ENCODE data around the gene TRPV3.

The TRPV3 gene

DNA sequence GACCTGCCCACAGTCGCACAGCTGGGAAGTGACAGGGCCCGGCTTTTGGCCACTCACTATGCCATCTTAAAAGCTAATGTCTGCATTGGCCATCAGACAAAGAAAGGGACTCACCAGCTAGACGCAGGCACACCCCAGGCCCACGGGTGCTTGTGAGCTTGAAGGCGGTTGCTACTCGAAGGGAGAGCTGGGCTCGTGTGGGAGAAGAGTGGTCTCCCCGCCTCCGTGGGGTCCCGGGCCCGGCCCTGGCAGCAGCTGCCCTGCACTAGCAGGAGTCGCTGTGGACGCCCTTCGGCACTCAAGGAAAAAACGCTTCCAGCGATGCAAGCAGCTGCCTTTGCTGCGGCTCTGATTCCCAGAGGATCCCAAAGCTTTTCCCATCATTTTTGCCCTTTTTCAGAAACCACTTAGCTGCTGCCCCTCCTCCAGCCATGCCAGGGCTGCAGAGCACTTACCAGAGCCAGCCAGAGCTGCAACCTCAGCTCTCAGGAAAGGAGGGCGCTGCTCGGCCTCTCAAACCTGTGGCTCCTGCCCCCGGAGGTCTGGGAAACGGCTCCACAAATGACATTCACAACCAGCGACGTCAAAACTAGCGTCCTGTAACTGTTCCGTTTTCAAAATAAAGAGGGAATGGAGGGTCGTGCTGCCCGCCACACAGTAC is 39.3 kb upstream of the TRPV3 start:
- no peak overlapping the region for H3K9ac ChIP-seq (ENCODE audit: insufficient read length, low read depth)
- peaks cover 14% of the 10 kb centered on the region for H3K36me3 ChIP-seq (ENCODE audit: insufficient read depth, insufficient read length, low read length)
- no peaks in the 10 kb centered on the region for H3K4me1 ChIP-seq (ENCODE audit: insufficient read depth, insufficient read length)
- no peaks in the 10 kb centered on the region for H3K9me3 ChIP-seq (ENCODE audit: insufficient read depth, low read length)
- no peak for TF ChIP-seq YY1 (IDR thresholded peaks at IDR 0.05; ENCODE audit: insufficient read depth, insufficient read length)
- TF ChIP-seq ZNF274 (IDR thresholded peaks at IDR 0.05; ENCODE audit: low read depth, low read length) = no peak
- TF ChIP-seq SUZ12 (IDR thresholded peaks at IDR 0.05; ENCODE audit: extremely low read depth, insufficient read depth, insufficient read length) = no peak
- H3K27me3 ChIP-seq (ENCODE audit: insufficient read depth, insufficient read length) = no peaks in the 10 kb centered on the region
- no peak overlapping the region for H3K4me3 ChIP-seq (ENCODE audit: insufficient read length, low read depth)
- DNase-seq (ENCODE audit: low read depth, low spot score) = no peak

DNA sequence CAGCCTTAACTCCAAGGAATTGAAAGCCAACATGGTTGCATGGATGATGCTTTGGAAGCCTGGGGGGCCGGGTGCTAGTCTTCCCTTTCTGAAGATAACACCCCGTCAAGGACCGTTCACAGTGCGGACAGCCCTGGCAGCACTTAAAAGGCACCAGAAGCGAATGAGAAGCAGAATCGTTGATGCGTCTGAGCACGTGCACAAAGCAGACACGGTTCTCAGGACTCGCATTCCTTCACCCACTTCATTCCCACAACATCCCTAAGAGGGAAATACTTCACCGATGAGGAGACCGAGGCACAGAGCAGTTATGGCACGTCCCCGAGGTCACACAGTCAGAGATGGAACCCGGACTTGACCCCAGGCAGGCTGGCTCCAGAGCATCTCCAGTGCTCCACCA is 37.4 kb upstream of the TRPV3 start:
- TF ChIP-seq ZNF274 (IDR thresholded peaks at IDR 0.05; ENCODE audit: low read depth, low read length) = no peak
- TF ChIP-seq YY1 (IDR thresholded peaks at IDR 0.05; ENCODE audit: insufficient read depth, insufficient read length) = no peak
- no peak for TF ChIP-seq SUZ12 (IDR thresholded peaks at IDR 0.05; ENCODE audit: extremely low read depth, insufficient read depth, insufficient read length)
- no peaks in the 10 kb centered on the region for H3K9me3 ChIP-seq (ENCODE audit: insufficient read depth, low read length)
- H3K4me1 ChIP-seq (ENCODE audit: insufficient read depth, insufficient read length) = no peaks in the 10 kb centered on the region
- H3K4me3 ChIP-seq (ENCODE audit: insufficient read length, low read depth) = no peak overlapping the region
- DNase-seq (ENCODE audit: low read depth, low spot score) = no peak
- H3K27me3 ChIP-seq (ENCODE audit: insufficient read depth, insufficient read length) = no peaks in the 10 kb centered on the region
- H3K9ac ChIP-seq (ENCODE audit: insufficient read length, low read depth) = no peak overlapping the region
- H3K36me3 ChIP-seq (ENCODE audit: insufficient read depth, insufficient read length, low read length) = peaks cover 31% of the 10 kb centered on the region

GRCh38 chr17:3594051-3594800 is 36.6 kb upstream of the TRPV3 start:
- no peak for DNase-seq (ENCODE audit: low read depth, low spot score)
- TF ChIP-seq ZNF274 (IDR thresholded peaks at IDR 0.05; ENCODE audit: low read depth, low read length) = no peak
- TF ChIP-seq YY1 (IDR thresholded peaks at IDR 0.05; ENCODE audit: insufficient read depth, insufficient read length) = no peak
- TF ChIP-seq SUZ12 (IDR thresholded peaks at IDR 0.05; ENCODE audit: extremely low read depth, insufficient read depth, insufficient read length) = no peak
- Histone ChIP-seq H3K9ac (ENCODE audit: insufficient read length, low read depth) (no peak overlapping the region), H3K4me3 (ENCODE audit: insufficient read length, low read depth) (no peak overlapping the region), H3K9me3 (ENCODE audit: insufficient read depth, low read length) (no peaks in the 10 kb centered on the region), H3K4me1 (ENCODE audit: insufficient read depth, insufficient read length) (no peaks in the 10 kb centered on the region), H3K27me3 (ENCODE audit: insufficient read depth, insufficient read length) (no peaks in the 10 kb centered on the region), H3K36me3 (ENCODE audit: insufficient read depth, insufficient read length, low read length) (peaks cover 38% of the 10 kb centered on the region)

DNA sequence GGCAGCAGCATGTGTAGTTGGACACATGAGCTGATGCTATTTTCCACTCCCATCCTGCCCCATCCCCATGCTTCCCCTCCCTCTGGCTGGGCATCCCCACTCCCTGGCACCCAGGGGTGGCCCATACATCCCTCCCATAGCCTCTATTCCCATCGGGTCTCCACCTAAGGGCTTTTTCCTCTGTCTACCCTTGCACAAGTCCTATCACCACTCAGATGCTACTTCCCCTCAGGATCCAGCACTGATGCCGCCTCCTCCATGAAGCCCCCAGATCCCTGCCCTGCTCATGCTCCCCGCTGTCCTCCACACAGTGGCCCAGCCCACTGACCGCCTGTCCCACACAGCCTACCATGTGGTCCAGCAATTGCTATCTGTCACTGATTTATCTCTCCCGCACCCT is 35.8 kb upstream of the TRPV3 start:
- Histone ChIP-seq H3K27me3 (ENCODE audit: insufficient read depth, insufficient read length) (no peaks in the 10 kb centered on the region), H3K9me3 (ENCODE audit: insufficient read depth, low read length) (no peaks in the 10 kb centered on the region), H3K4me1 (ENCODE audit: insufficient read depth, insufficient read length) (no peaks in the 10 kb centered on the region), H3K4me3 (ENCODE audit: insufficient read length, low read depth) (no peak overlapping the region), H3K9ac (ENCODE audit: insufficient read length, low read depth) (no peak overlapping the region), H3K36me3 (ENCODE audit: insufficient read depth, insufficient read length, low read length) (peaks cover 42% of the 10 kb centered on the region)
- no peak for DNase-seq (ENCODE audit: low read depth, low spot score)
- TF ChIP-seq ZNF274 (IDR thresholded peaks at IDR 0.05; ENCODE audit: low read depth, low read length) = no peak
- TF ChIP-seq YY1 (IDR thresholded peaks at IDR 0.05; ENCODE audit: insufficient read depth, insufficient read length) = no peak
- no peak for TF ChIP-seq SUZ12 (IDR thresholded peaks at IDR 0.05; ENCODE audit: extremely low read depth, insufficient read depth, insufficient read length)

GRCh38 chr17:3592216-3592860 is 34.7 kb upstream of the TRPV3 start:
- TF ChIP-seq YY1 (IDR thresholded peaks at IDR 0.05; ENCODE audit: insufficient read depth, insufficient read length) (no peak), ZNF274 (IDR thresholded peaks at IDR 0.05; ENCODE audit: low read depth, low read length) (no peak), SUZ12 (IDR thresholded peaks at IDR 0.05; ENCODE audit: extremely low read depth, insufficient read depth, insufficient read length) (no peak)

DNA sequence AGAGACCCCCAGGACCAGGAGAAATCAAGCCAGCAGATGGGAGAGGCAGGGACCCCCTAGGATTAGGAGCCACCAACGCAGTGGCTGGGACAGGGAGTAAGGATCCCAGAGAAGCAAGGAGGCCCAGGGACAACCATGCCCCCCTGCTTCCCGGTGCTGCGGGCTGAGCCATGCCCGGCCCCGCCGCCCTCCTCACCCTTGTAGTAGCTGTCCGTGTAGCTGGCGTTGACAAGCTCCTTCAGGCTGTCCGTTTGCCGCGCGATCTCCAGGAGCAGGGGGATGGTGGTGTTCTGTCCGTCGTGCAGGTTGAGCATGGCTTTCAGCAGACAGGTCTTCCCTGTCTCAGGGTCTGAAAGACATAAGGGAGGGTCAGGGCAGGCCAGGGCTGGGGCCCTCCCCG is 33.2 kb upstream of the TRPV3 start:
- TF ChIP-seq YY1 (IDR thresholded peaks at IDR 0.05; ENCODE audit: insufficient read depth, insufficient read length) (no peak), SUZ12 (IDR thresholded peaks at IDR 0.05; ENCODE audit: extremely low read depth, insufficient read depth, insufficient read length) (no peak), ZNF274 (IDR thresholded peaks at IDR 0.05; ENCODE audit: low read depth, low read length) (no peak)
- no peak overlapping the region for H3K9ac ChIP-seq (ENCODE audit: insufficient read length, low read depth)
- no peak for DNase-seq (ENCODE audit: low read depth, low spot score)
- no peaks in the 10 kb centered on the region for H3K9me3 ChIP-seq (ENCODE audit: insufficient read depth, low read length)
- H3K4me3 ChIP-seq (ENCODE audit: insufficient read length, low read depth) = no peak overlapping the region
- H3K27me3 ChIP-seq (ENCODE audit: insufficient read depth, insufficient read length) = no peaks in the 10 kb centered on the region
- no peaks in the 10 kb centered on the region for H3K4me1 ChIP-seq (ENCODE audit: insufficient read depth, insufficient read length)
- peaks cover 63% of the 10 kb centered on the region for H3K36me3 ChIP-seq (ENCODE audit: insufficient read depth, insufficient read length, low read length)

More at GRCh38 chr17:3592216-3592860, 34.7 kb upstream of the TRPV3 start:
- DNase-seq (ENCODE audit: low read depth, low spot score) = no peak
- Histone ChIP-seq H3K4me1 (ENCODE audit: insufficient read depth, insufficient read length) (no peaks in the 10 kb centered on the region), H3K36me3 (ENCODE audit: insufficient read depth, insufficient read length, low read length) (peaks cover 52% of the 10 kb centered on the region), H3K4me3 (ENCODE audit: insufficient read length, low read depth) (no peak overlapping the region), H3K9ac (ENCODE audit: insufficient read length, low read depth) (no peak overlapping the region), H3K9me3 (ENCODE audit: insufficient read depth, low read length) (no peaks in the 10 kb centered on the region), H3K27me3 (ENCODE audit: insufficient read depth, insufficient read length) (no peaks in the 10 kb centered on the region)

DNA sequence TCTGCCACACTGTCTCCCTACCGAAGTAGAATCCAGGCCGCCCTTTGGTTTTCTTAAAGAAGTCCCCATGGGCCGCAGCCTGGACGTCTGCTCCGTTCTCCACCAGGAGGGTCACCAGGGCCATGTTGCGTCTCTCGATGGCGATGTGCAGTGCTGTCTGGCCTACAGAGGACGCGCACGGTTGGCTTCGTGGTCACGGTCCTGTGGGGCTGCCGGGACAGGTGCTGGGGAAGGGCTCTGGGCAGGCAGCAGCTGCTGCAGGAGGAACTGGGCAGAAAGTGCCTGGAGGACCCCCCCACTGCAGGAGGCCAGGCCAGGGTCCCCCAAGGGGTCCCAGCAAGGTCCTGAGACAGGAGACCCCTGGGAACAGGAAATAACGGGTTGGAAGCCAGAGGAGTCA is 32.6 kb upstream of the TRPV3 start:
- peaks cover 65% of the 10 kb centered on the region for H3K36me3 ChIP-seq (ENCODE audit: insufficient read depth, insufficient read length, low read length)
- no peaks in the 10 kb centered on the region for H3K9me3 ChIP-seq (ENCODE audit: insufficient read depth, low read length)
- no peaks in the 10 kb centered on the region for H3K27me3 ChIP-seq (ENCODE audit: insufficient read depth, insufficient read length)
- no peak overlapping the region for H3K9ac ChIP-seq (ENCODE audit: insufficient read length, low read depth)
- no peak overlapping the region for H3K4me3 ChIP-seq (ENCODE audit: insufficient read length, low read depth)
- DNase-seq (ENCODE audit: low read depth, low spot score) = no peak
- TF ChIP-seq YY1 (IDR thresholded peaks at IDR 0.05; ENCODE audit: insufficient read depth, insufficient read length) = no peak
- no peak for TF ChIP-seq SUZ12 (IDR thresholded peaks at IDR 0.05; ENCODE audit: extremely low read depth, insufficient read depth, insufficient read length)
- no peak for TF ChIP-seq ZNF274 (IDR thresholded peaks at IDR 0.05; ENCODE audit: low read depth, low read length)
- no peaks in the 10 kb centered on the region for H3K4me1 ChIP-seq (ENCODE audit: insufficient read depth, insufficient read length)

Data from NT2/D1 (cell line).